Measurements from ENCODE around the gene NBPF3. TPM values are rescaled to one million over a fixed set of nuclear protein-coding genes. Genes with fewer than 3 reads are reported as not detected.

The NBPF3 gene
- total and polyA plus RNA-seq, 2 experiments from 2014 or later: 3.6 to 14.3 TPM

DNA sequence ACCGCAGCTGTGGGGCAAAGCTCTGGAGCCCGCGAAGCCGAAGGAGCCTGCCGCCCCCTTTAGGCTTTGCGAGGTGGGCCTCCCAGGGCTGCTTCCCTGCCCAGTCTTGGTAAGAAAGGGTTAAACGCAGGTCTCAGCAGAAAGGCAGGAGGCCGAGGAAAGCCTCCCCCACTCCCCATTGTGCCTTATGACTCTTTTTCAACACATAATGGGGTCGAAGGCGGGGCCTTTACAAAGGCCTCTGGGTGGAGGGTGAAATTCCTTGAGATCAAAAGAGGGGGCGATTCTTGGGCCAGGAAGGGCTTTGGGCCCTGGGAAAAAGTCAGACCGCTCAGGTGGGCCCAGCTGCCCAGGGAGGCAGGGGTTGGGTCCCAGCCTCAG is 70.2 kb downstream of the NBPF3 start:
- Histone ChIP-seq H3K27ac (no peak overlapping the region), H2AFZ (no peak overlapping the region), H3K9me2 (replicated peaks; ENCODE audit: insufficient read depth) (no peaks in the 10 kb centered on the region), H3K4me2 (no peak overlapping the region), H3K4me1 (ENCODE audit: insufficient read depth) (no peaks in the 10 kb centered on the region), H3K79me2 (no peaks in the 10 kb centered on the region), H3K4me3 (no peak overlapping the region), H3K36me3 (replicated peaks; ENCODE audit: insufficient read depth, low read depth) (no peaks in the 10 kb centered on the region), H4K20me1 (ENCODE audit: insufficient read depth, poor library complexity, severe bottlenecking) (no peaks in the 10 kb centered on the region), H3K9me3 (ENCODE audit: low read depth) (no peaks in the 10 kb centered on the region), H3K27me3 (peaks cover 34% of the 10 kb centered on the region)
- TF ChIP-seq EZH2phosphoT487 (IDR thresholded peaks at IDR 0.05; ENCODE audit: low read depth, severe bottlenecking, unreplicated experiment) (no peak), EZH2 (IDR thresholded peaks at IDR 0.05; ENCODE audit: borderline replicate concordance) (no peak)
- TF ChIP-seq, protein P1, sequence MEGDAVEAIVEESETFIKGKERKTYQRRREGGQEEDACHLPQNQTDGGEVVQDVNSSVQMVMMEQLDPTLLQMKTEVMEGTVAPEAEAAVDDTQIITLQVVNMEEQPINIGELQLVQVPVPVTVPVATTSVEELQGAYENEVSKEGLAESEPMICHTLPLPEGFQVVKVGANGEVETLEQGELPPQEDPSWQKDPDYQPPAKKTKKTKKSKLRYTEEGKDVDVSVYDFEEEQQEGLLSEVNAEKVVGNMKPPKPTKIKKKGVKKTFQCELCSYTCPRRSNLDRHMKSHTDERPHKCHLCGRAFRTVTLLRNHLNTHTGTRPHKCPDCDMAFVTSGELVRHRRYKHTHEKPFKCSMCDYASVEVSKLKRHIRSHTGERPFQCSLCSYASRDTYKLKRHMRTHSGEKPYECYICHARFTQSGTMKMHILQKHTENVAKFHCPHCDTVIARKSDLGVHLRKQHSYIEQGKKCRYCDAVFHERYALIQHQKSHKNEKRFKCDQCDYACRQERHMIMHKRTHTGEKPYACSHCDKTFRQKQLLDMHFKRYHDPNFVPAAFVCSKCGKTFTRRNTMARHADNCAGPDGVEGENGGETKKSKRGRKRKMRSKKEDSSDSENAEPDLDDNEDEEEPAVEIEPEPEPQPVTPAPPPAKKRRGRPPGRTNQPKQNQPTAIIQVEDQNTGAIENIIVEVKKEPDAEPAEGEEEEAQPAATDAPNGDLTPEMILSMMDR (IDR thresholded peaks at IDR 0.05; ENCODE audit: poor library complexity): no peak
- WGBS (ENCODE audit: low lambda C conversion rate, missing lambda C conversion rate): 45% methylated on average over 12 of the region's 12 CpGs
- DNase-seq (ENCODE audit: low spot score): no peak

DNA sequence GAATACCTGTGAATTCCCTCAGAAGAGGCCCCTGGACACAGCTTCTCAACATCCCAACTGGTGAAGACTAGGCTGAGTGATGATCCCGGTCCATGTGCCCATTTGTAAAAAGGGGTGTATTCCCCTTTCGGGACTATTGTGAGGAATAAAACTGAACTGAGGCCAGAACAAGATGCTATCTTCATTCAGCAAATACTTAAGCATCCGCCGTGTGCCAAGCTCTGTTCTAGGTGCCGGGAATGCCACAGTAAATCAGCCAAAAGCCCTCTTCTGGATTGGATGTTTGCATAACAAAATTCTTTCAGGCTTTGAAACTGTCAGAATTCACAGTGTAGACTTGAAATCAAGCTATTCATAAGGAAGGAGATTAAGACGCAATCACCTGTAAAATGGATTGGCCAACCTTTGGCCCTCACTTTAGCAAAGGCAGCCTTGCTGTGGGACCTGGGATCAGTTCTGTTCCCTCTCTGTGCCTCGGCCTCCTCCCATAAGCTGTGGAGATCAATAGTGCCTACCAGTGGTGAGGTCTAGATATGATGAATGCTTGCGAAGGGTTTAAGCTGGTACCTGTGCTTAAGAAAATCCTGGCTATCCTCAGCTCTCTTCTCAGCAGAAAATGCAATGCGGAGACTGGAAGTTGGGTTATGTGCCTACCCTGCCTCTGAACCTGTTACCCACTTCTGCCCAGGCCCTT is 71.1 kb downstream of the NBPF3 start:
- no peak for DNase-seq (ENCODE audit: low spot score)
- Histone ChIP-seq H3K79me2 (no peaks in the 10 kb centered on the region), H3K27ac (no peak overlapping the region), H3K9me2 (replicated peaks; ENCODE audit: insufficient read depth) (no peaks in the 10 kb centered on the region), H3K9me3 (ENCODE audit: low read depth) (no peaks in the 10 kb centered on the region), H2AFZ (no peak overlapping the region), H3K36me3 (replicated peaks; ENCODE audit: insufficient read depth, low read depth) (no peaks in the 10 kb centered on the region), H4K20me1 (ENCODE audit: insufficient read depth, poor library complexity, severe bottlenecking) (no peaks in the 10 kb centered on the region), H3K4me2 (no peak overlapping the region), H3K27me3 (peaks cover 34% of the 10 kb centered on the region), H3K4me3 (no peak overlapping the region), H3K4me1 (ENCODE audit: insufficient read depth) (no peaks in the 10 kb centered on the region)
- no peak for TF ChIP-seq EZH2 (IDR thresholded peaks at IDR 0.05; ENCODE audit: borderline replicate concordance)
- no peak for TF ChIP-seq EZH2phosphoT487 (IDR thresholded peaks at IDR 0.05; ENCODE audit: low read depth, severe bottlenecking, unreplicated experiment)
- TF ChIP-seq, protein P1 (IDR thresholded peaks at IDR 0.05; ENCODE audit: poor library complexity): no peak
- WGBS (ENCODE audit: low lambda C conversion rate, missing lambda C conversion rate): 82% methylated on average over 9 of the region's 9 CpGs

DNA sequence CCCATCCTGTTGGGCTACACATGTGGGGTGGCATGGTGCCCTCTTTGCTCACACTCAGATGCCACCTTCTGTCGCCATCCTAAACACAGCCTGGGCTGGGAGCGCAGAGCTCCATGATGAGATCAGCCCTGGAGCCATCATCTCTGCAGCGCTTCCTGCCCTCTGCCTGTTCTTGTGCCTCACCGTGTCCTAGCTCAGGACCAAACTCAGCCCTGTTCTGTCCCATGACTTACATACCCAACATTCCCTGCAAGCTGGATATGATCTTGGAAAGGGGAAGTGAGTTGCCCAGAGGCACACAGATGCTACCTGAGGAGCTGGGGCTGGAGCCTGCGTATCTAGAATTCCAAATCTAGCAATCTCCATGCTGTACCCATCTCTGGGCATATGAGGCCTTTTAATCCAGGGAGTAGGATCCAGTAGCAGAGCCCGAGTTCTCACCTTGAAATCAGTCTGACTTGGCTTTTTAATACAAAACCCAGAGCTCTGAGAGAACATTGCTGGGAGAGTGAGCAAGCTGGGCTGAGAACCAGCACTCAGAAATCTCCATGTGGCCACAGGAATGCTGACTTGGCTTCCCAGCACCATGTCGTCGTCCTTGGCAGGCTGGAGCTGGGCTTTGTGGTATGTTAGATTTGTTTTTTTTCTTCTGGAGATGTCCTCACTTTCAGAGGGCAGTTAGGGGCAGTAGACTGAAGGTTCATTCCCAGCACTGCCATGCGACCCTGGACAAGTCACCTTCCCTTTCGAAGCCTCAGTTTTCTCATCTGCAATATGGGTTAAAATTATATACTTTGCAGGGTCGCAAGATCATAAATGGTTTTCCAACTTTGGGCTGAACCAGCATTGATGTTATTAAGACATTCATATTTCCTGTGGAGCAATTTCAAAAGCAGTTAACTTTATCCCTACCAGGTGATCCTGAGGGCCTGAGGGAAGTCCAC is 71.9 kb downstream of the NBPF3 start:
- Histone ChIP-seq H2AFZ (no peak overlapping the region), H3K36me3 (replicated peaks; ENCODE audit: insufficient read depth, low read depth) (no peaks in the 10 kb centered on the region), H3K4me3 (no peak overlapping the region), H3K27me3 (peaks cover 34% of the 10 kb centered on the region), H3K27ac (no peak overlapping the region), H3K4me2 (no peak overlapping the region), H3K4me1 (ENCODE audit: insufficient read depth) (no peaks in the 10 kb centered on the region), H3K9me2 (replicated peaks; ENCODE audit: insufficient read depth) (no peaks in the 10 kb centered on the region), H3K79me2 (no peaks in the 10 kb centered on the region), H4K20me1 (ENCODE audit: insufficient read depth, poor library complexity, severe bottlenecking) (no peaks in the 10 kb centered on the region), H3K9me3 (ENCODE audit: low read depth) (no peaks in the 10 kb centered on the region)
- no peak for TF ChIP-seq EZH2 (IDR thresholded peaks at IDR 0.05; ENCODE audit: borderline replicate concordance)
- TF ChIP-seq, protein P1 (IDR thresholded peaks at IDR 0.05; ENCODE audit: poor library complexity): no peak
- no peak for TF ChIP-seq EZH2phosphoT487 (IDR thresholded peaks at IDR 0.05; ENCODE audit: low read depth, severe bottlenecking, unreplicated experiment)
- 79% methylated on average over 11 of the region's 11 CpGs for WGBS (ENCODE audit: low lambda C conversion rate, missing lambda C conversion rate)
- peak; percentile 45 for DNase-seq (ENCODE audit: low spot score)

Measured in hepatocyte (in vitro differentiated cells).